Rectal smooth muscle tissue (tissue), 1 donor: ENCODE results near the gene RITA1.
"Not testable (repeated sequence)": the region's sequence is repeated elsewhere in the genome, so short reads cannot be mapped to it uniquely, and the experiment has no call there.

Source experiments
- H3K27ac ChIP-seq: one replicate; pipeline ENCODE4 v1.7.0; 2013; ENCODE audit warnings: low read depth, low read length, inconsistent platforms
- H3K27me3 ChIP-seq: one replicate; pipeline ENCODE4 v1.7.0; 2013; ENCODE audit warnings: low read length; ENCODE audit not compliant: control insufficient read depth, insufficient read depth
- H3K36me3 ChIP-seq: one replicate; pipeline ENCODE4 v1.7.0; 2013; ENCODE audit warnings: low read length; ENCODE audit not compliant: control insufficient read depth, insufficient read depth
- H3K4me1 ChIP-seq: one replicate; pipeline ENCODE4 v1.7.0; 2013; ENCODE audit warnings: low read length; ENCODE audit not compliant: control insufficient read depth, insufficient read depth
- H3K4me3 ChIP-seq: one replicate; pipeline ENCODE4 v1.7.0; 2013; ENCODE audit warnings: low read length
- H3K9ac ChIP-seq: one replicate; pipeline ENCODE4 v1.7.0; 2013; ENCODE audit warnings: low read length

The RITA1 gene, protein sequence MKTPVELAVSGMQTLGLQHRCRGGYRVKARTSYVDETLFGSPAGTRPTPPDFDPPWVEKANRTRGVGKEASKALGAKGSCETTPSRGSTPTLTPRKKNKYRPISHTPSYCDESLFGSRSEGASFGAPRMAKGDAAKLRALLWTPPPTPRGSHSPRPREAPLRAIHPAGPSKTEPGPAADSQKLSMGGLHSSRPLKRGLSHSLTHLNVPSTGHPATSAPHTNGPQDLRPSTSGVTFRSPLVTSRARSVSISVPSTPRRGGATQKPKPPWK

DNA sequence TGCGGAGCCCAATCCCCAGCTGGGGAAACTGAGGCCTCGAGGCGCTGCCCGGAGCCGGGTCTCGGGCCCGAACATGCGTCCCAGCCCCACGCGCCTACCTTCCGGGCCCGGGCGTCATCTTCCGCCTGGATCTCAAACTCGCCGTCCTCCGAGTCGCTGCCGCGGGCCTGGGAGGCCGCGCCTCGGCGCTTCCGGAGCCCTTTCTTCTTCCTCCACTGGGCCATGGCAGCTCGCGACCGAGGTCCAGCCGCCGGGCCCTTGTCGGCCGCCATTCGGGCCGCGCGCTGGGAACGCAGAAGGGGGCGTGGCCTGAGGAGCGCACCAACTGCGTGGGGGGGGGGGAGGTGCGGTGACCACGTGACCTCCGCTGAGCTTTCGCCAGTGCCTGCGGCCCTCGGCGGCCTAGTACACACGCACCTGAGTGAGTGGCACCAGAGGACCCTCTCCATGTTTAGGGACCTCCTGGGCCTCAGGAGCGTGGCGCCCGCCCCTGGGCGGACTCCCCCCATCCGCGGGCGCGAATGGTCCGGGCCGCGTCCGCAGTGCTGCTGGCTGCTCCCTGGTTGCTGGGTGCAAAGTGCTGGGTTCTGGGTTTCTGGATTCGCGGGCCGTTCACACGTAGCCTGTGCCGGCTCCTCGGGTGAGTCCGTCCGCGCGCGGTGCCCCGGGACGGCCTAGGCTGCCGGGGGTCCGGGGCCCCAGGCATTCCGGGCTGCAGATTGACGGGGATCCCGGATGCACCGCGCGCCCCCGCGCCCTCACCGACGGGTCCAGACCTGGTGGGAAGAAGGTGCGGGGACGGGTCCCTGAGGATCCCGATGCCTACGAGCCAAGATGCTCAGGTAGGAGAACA lies at the start of gene RITA1, which contains the start of gene DDX54:
TSS of gene RITA1 (plus strand) at position 542 of the 853 bp plus-strand sequence. CDS start 1,026 bp downstream, outside the sequence.
TSS of gene DDX54 (minus strand) at position 299 of the 853 bp plus-strand sequence. CDS start at position 272, 27 bp downstream.
- Histone ChIP-seq H3K4me1 (peaks cover 7% of the 10 kb centered on the region), H3K9ac (peak within 1 kb of the TSS; percentile 43), H3K36me3 (peaks cover 7% of the 10 kb centered on the region), H3K27me3 (no peaks in the 10 kb centered on the region), H3K27ac (peak within 1 kb of the TSS; percentile 88), H3K4me3 (peak within 1 kb of the TSS; percentile 88)

GRCh38 chr12:113136128-113136989 lies 49.2 kb upstream of the RITA1 start:
- H3K36me3 ChIP-seq, result no peaks in the 10 kb centered on the region
- peaks cover 5% of the 10 kb centered on the region for H3K27me3 ChIP-seq
- no peak overlapping the region for H3K9ac ChIP-seq
- peak overlapping the region; percentile 41 for H3K4me3 ChIP-seq
- no peaks in the 10 kb centered on the region for H3K4me1 ChIP-seq
- H3K27ac ChIP-seq, result no peak overlapping the region

GRCh38 chr12:113136990-113137511 lies 48.5 kb upstream of the RITA1 start:
- H3K4me1 ChIP-seq, result no peaks in the 10 kb centered on the region
- H3K4me3 ChIP-seq, result no peak overlapping the region
- no peak overlapping the region for H3K27ac ChIP-seq
- peaks cover 5% of the 10 kb centered on the region for H3K27me3 ChIP-seq
- no peak overlapping the region for H3K9ac ChIP-seq
- no peaks in the 10 kb centered on the region for H3K36me3 ChIP-seq

GRCh38 chr12:113137861-113138783 lies 47.4 kb upstream of the RITA1 start:
- Histone ChIP-seq H3K9ac (no peak overlapping the region), H3K4me3 (no peak overlapping the region), H3K36me3 (no peaks in the 10 kb centered on the region), H3K4me1 (no peaks in the 10 kb centered on the region), H3K27me3 (peaks cover 5% of the 10 kb centered on the region), H3K27ac (no peak overlapping the region)

DNA sequence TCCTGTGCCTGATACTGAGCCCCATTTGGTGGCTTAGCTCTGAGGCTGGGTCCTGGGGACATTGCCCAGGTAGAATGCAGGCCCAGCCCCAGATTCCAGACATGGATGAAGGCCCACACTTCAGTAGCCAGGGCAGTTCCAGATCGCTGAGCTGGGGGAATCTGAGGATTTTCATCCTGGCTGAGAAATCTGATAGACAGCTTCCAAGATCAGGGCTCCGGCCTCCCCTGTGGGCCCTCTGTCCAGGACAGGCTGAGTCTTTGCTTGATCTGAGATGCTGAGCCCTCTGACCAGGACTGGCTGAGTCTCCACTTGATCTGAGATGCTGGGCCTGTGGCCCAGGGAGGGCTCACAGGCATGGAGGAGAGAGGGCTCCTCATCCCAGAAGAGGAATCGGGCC lies 46.7 kb upstream of the RITA1 start:
- peaks cover 4% of the 10 kb centered on the region for H3K27me3 ChIP-seq
- H3K4me3 ChIP-seq, result no peak overlapping the region
- no peaks in the 10 kb centered on the region for H3K36me3 ChIP-seq
- no peak overlapping the region for H3K9ac ChIP-seq
- no peak overlapping the region for H3K27ac ChIP-seq
- H3K4me1 ChIP-seq, result no peaks in the 10 kb centered on the region

DNA sequence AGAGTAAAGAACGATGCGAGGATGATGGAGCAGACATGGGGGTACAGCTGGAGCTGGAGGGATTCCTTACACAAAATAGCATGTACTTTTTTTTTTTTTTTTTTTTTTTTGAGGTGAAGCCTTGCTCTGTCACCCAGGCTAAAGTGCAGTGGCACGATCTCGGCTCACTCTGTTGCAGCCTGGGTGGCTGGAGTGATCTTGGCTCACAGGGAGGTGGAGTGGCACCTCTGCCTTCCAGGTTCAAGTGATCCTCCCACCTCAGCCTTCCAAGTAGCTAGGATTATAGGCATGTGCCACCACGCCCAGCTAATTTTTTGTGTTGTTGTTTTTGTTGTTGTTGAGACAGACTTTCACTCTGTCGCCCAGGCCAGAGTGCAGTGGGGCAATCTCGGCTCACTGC lies 44.8 kb upstream of the RITA1 start:
- Histone ChIP-seq H3K9ac (no peak overlapping the region), H3K27me3 (peaks cover 2% of the 10 kb centered on the region), H3K4me1 (no peaks in the 10 kb centered on the region), H3K36me3 (no peaks in the 10 kb centered on the region), H3K4me3 (no peak overlapping the region), H3K27ac (no peak overlapping the region)

- H3K27me3 ChIP-seq, H3K27ac ChIP-seq, H3K4me3 ChIP-seq, H3K36me3 ChIP-seq, H3K4me1 ChIP-seq, H3K9ac ChIP-seq: not testable (repeated sequence)
Observed at GRCh38 chr12:113141716-113142115, 43.8 kb upstream of the RITA1 start.

- no peak overlapping the region for H3K27ac ChIP-seq
- no peaks in the 10 kb centered on the region for H3K4me1 ChIP-seq
- no peaks in the 10 kb centered on the region for H3K27me3 ChIP-seq
- H3K4me3 ChIP-seq, result no peak overlapping the region
- H3K36me3 ChIP-seq, result no peaks in the 10 kb centered on the region
- H3K9ac ChIP-seq, result no peak overlapping the region
Observed at GRCh38 chr12:113142173-113142885, 43.2 kb upstream of the RITA1 start.

DNA sequence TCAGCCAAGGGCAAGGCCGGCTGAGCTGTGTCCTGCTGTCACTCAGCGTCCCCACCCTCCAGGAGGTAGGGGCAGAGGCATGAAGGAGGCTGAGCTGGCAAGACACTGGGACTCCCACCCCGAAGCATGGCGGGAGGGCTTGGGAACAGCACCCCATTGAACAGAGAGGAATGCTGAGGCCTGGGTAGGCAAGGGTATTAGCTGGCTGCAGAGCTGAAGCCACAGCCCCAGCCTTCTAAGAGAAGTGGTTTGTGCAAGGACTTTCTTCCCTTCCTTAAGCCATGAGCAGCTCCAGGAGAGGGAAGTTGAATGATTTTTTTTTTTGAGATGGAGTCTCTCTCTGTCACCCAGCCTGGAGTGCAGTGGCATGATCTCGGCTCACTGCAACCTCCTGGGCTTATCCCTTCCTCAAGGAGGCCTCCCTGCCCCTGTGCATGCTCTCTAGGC lies 42.6 kb upstream of the RITA1 start:
- Histone ChIP-seq H3K4me3 (no peak overlapping the region), H3K27ac (no peak overlapping the region), H3K36me3 (no peaks in the 10 kb centered on the region), H3K27me3 (no peaks in the 10 kb centered on the region), H3K4me1 (no peaks in the 10 kb centered on the region), H3K9ac (no peak overlapping the region)

- Histone ChIP-seq H3K27me3 (no peaks in the 10 kb centered on the region), H3K9ac (no peak overlapping the region), H3K4me3 (no peak overlapping the region), H3K27ac (no peak overlapping the region), H3K36me3 (no peaks in the 10 kb centered on the region), H3K4me1 (no peaks in the 10 kb centered on the region)
Observed at GRCh38 chr12:113143959-113144358, 41.6 kb upstream of the RITA1 start.

GRCh38 chr12:113144806-113145205 lies 40.7 kb upstream of the RITA1 start:
- H3K9ac ChIP-seq, result no peak overlapping the region
- no peaks in the 10 kb centered on the region for H3K27me3 ChIP-seq
- H3K36me3 ChIP-seq, result no peaks in the 10 kb centered on the region
- H3K4me1 ChIP-seq, result no peaks in the 10 kb centered on the region
- H3K4me3 ChIP-seq, result no peak overlapping the region
- no peak overlapping the region for H3K27ac ChIP-seq
